GM19043 (cell line): ENCODE measurements around the gene MAOB.

Experiments used
- ATAC-seq: cut with Tn5 transposase; IDR thresholded peaks from one replicate; pipeline ENCODE4 v1.9.1; 2021; ENCODE audit warnings: low read depth; ENCODE audit not compliant: unreplicated experiment

The MAOB gene

GRCh38 chrX:43861750-43862149 lies 20.5 kb downstream of the MAOB start:
- no peak for ATAC-seq

- ATAC-seq = no peak
These were observed 21.4 kb downstream of the MAOB start for GRCh38 chrX:43860646-43861370.

GRCh38 chrX:43853225-43853828 lies 28.9 kb downstream of the MAOB start:
- ATAC-seq = no peak

- no peak for ATAC-seq
These were observed 31.6 kb downstream of the MAOB start for GRCh38 chrX:43850629-43851028.

GRCh38 chrX:43849173-43849572 lies 33.1 kb downstream of the MAOB start:
- no peak for ATAC-seq

GRCh38 chrX:43847352-43847751 lies 34.9 kb downstream of the MAOB start:
- no peak for ATAC-seq

DNA sequence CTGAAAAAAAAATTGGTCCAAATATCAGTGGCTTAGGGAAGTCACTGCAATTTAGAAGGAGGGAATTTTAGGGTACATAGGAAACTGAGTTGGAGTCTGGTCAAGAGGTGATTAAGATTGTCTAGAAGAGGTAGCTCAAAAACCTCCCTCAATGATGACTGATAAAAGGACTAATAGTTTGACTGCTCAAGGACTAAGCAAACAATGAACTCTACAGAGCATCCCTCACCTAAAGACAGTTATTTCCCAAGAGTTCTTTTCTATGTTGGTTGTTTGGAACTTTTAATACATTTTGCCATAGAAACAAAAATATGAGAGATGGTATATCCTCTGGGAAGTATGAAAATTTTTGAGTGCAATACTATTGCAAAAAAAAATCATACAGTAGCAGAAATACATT lies 35.7 kb downstream of the MAOB start:
- no peak for ATAC-seq

DNA sequence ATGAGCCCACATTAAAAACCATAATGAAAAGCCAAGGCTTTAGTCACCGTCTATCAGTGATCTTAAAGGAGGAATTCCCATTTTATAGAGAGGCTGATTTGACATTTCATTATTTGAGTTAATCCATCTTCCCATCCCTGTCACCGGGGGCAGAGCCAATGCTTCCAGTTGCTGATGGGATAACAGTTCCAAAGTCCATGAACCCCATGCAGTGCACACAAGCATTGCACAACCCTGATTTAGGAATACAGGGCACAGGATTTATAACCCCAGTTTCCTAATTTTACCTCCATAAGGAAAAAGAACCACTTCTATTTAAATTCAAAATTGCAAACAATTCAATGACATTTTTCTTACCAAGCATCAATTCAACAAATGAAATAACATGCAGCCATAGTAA lies 36.5 kb downstream of the MAOB start:
- no peak for ATAC-seq

- no peak for ATAC-seq
These were observed 42.0 kb downstream of the MAOB start for GRCh38 chrX:43840265-43840664.

DNA sequence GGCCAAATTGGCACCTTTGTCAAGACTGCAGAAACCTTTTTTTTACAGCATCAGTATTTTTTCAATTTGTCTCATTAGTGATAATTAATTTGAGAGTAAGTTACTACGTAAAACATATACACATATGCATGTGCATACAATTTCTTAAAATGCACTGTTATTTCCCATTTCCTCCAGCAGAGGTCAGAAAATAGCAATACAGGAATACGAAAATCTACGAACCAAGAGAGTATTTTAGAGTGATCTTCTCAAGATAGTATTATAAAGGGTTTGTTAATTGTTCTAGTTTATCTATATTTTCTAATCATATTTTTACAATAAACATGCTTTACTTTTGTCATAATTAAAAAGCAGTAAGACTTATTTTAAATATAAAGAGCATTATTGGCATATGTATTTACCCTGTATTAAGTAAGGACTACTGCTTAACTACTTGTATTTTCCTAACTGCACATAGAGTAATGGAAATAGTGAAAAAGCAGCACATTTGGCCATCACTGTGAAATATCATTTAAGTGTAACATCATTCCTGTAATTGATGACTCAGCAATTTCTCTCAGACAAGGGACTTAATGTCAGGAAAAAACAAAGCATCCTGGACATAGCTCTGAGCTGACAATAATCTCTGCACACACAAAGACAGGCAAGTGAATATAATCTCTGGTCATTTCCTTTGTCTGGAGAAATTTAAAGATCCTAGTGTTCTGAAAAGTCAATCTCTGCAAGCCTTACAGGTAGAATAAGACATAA lies 45.6 kb downstream of the MAOB start:
- no peak for ATAC-seq

DNA sequence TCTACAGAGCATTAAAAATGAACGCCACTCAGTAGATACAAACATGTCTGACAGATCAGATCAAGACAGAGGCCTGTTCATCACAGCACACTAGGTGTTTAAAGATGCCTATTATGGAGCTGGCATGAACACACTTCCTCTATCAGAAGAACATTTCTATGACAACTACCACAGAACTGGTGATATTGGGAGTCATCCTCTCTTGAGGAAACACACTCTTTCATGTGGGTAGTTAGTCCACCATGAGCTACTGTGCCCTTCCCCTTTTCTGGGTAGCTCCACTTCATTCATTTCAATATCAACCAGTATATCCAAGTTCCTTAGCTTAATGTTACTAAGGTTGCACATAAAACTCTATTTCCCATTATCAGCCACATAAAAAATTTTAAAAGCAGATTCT lies 46.7 kb downstream of the MAOB start:
- ATAC-seq = no peak

GRCh38 chrX:43827791-43828190 lies 54.5 kb downstream of the MAOB start:
- no peak for ATAC-seq

GRCh38 chrX:43822014-43822413 lies 60.2 kb downstream of the MAOB start:
- ATAC-seq = no peak

GRCh38 chrX:43817444-43817843 lies 64.8 kb downstream of the MAOB start:
- no peak for ATAC-seq

GRCh38 chrX:43815209-43815608 lies 67.0 kb downstream of the MAOB start:
- ATAC-seq = no peak

DNA sequence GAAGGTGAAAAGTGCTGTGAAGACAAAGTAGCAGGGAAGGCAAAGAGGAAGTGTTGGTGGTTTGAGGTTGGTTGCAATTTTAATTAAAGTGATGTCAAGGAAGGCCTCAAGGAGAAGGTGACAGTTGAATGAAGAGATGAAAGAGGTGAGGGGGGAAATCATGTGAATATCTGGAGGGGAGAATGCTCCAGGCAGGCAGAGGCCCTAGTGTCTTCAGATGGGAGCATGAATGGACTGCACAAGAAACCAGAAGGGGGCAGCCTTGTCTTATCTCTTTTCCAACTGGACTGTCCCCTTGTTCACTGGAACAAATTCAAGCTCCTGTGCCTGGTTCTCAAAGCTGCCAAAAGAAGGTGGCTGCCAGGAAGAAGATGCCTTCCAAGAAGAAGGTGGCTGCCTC lies 68.4 kb downstream of the MAOB start:
- no peak for ATAC-seq

- no peak for ATAC-seq
These were observed 68.9 kb downstream of the MAOB start for GRCh38 chrX:43813319-43813718.

DNA sequence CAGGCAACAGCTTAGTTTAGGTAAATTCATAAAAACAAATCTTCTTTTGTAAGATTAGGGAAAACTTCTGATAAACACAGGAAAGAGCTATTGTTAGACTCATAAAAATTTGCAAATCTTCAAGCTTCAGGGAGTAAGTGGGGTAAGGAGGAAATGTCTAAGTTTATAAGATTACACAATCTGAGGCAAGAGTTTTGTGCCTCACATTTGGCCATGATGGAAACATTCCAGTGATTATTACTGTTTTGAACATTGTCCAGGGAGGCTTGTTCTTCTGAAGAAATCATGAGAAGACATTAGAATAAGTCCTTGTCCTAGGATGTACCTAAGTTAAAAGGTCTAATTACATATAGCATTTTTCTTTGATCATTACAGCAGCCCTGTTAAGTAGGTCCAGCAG lies 72.8 kb downstream of the MAOB start:
- ATAC-seq = no peak

- ATAC-seq = no peak
These were observed 74.0 kb downstream of the MAOB start for GRCh38 chrX:43808231-43808630.

DNA sequence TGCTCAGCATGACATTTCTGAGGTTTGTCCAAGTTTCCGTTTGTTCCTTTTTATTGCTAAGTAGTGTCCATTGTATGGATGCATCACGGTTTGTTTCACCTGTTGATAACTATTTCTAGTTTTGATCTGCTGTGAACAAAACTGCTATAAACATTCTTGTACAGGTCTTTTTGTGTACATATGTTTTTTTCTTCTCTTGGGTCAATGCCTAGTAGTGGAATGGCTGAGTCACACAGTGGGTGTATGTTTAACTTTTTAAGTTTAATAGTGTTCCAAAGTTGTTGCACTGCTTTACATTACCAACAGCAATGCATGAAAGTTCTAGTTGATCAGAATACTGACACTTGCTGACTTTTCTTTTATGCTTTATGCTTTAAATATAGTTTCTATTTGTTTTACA lies 76.7 kb downstream of the MAOB start:
- no peak for ATAC-seq

GRCh38 chrX:43804021-43804420 lies 78.2 kb downstream of the MAOB start:
- ATAC-seq = no peak
